ENCODE results near the gene NBPF20.
"Not testable (repeated sequence)": the region's sequence is repeated elsewhere in the genome, so short reads cannot be mapped to it uniquely, and the experiment has no call there.

NBPF20 gene, protein sequence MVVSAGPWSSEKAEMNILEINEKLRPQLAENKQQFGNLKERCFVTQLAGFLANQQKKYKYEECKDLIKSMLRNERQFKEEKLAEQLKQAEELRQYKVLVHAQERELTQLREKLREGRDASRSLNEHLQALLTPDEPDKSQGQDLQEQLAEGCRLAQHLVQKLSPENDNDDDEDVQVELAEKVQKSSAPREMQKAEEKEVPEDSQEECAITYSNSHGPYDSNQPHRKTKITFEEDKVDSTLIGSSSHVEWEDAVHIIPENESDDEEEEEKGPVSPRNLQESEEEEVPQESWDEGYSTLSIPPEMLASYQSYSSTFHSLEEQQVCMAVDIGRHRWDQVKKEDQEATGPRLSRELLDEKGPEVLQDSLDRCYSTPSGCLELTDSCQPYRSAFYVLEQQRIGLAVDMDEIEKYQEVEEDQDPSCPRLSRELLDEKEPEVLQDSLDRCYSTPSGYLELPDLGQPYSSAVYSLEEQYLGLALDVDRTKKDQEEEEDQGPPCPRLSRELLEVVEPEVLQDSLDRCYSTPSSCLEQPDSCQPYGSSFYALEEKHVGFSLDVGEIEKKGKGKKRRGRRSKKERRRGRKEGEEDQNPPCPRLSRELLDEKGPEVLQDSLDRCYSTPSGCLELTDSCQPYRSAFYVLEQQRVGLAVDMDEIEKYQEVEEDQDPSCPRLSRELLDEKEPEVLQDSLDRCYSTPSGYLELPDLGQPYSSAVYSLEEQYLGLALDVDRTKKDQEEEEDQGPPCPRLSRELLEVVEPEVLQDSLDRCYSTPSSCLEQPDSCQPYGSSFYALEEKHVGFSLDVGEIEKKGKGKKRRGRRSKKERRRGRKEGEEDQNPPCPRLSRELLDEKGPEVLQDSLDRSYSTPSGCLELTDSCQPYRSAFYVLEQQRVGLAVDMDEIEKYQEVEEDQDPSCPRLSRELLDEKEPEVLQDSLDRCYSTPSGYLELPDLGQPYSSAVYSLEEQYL (N-terminal part only)

DNA sequence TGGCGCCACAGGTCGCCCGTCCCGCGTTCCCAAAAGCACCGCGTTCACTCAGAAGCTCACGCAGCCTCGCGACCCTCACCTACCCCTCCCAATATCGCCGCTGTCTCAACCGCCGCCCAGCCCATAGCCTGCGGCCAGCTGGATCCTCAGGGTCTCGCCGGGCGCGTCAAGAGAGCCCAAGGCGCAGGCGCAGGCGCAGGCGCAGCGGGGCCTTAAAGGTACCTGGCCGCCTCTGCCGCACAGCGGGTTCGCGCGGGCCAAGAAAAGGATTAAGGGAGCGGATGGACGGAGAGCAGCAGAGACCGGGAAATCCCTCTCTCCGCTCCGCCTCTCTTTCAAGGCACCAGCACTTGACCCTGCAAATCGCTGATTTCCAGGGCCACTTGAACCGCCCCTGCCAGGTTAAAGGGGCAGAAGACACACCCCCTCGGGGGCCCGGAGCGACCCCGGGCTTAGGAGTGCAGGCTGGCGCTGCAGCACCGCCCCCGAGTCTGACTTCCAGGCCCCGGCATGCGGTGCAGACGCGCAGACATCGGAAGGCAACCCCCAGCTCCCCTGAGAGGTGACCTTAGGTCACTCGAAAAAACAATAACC lies at the start of gene NBPF20:
Gene NBPF20 (minus strand): TSS at position 168 of the 594 bp plus-strand sequence. CDS start 20,331 bp downstream, outside the sequence.
- peaks cover 8% of the 10 kb centered on the region for H3K36me3 Mint-ChIP-seq (ENCODE audit: insufficient read depth)
- peaks cover 10% of the 10 kb centered on the region for H3K9me3 Mint-ChIP-seq
- peak; percentile 77 for ATAC-seq (replicated peaks; ENCODE audit: extremely low read depth, poor library complexity, severe bottlenecking)
- H3K27ac Mint-ChIP-seq (ENCODE audit: low read depth) = peak within 1 kb of the TSS; percentile 76
- peaks cover 13% of the 10 kb centered on the region for H3K4me1 Mint-ChIP-seq
- peak; percentile 43 to 50 for DNase-seq (ENCODE audit: low spot score in 2 of 2)
- H3K27me3 Mint-ChIP-seq = peaks cover 38% of the 10 kb centered on the region
- H3K4me3 Mint-ChIP-seq = peak within 1 kb of the TSS; percentile 96

DNA sequence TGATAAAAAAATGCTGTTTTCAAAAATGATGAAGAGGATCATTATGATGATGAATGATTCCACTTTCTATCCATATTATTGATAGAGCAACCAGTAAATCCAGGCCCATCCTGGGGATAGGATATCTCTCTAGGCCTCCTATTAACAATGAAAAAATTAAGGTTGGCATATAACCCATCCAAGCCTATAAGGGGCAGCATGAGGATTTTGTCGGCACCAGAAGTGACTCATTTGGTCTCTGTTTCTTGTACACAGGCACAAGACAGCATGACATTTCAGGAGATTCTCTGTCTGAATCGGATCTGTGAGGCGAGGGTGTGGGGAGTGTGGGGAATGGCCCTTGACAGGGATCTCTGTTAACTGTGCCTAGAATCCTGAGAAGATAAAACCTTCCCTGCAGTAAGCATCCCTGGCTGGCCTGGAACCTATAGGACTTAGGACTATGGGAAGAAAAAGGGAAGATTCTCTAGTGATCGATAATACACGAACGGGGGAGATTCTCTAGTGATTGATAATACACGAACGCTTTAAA lies 49.5 kb upstream of the NBPF20 start:
- H3K4me1 Mint-ChIP-seq; H3K9me3 Mint-ChIP-seq; H3K36me3 Mint-ChIP-seq (ENCODE audit: insufficient read depth); H3K4me3 Mint-ChIP-seq; ATAC-seq (replicated peaks; ENCODE audit: extremely low read depth, poor library complexity, severe bottlenecking); DNase-seq (ENCODE audit: low spot score in 2 of 2): not testable (repeated sequence)
- H3K27ac Mint-ChIP-seq (ENCODE audit: low read depth) = peak overlapping the region; percentile 13
- H3K27me3 Mint-ChIP-seq = peaks cover 13% of the 10 kb centered on the region

DNA sequence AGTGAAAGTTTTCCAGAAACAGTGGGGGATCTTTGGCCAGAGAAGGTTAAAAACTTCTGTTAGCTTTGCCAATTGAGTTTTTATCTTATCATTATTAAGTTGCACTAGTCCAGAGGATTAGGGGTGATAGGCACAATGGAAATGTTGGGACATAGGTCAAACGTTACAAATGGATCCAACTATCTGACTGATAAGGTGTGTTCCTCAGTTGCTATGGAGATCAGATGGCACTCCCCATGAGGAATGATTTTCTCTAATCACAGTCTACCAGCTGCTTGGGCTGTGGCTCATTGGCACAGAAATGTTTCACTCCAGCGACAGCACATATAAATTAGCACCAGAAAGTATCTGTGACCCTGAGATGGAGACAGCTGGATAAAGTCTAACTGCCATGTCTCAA lies 47.3 kb upstream of the NBPF20 start:
- DNase-seq (ENCODE audit: low spot score in 2 of 2); H3K27ac Mint-ChIP-seq (ENCODE audit: low read depth); H3K36me3 Mint-ChIP-seq (ENCODE audit: insufficient read depth); H3K4me1 Mint-ChIP-seq; H3K9me3 Mint-ChIP-seq; ATAC-seq (replicated peaks; ENCODE audit: extremely low read depth, poor library complexity, severe bottlenecking); H3K4me3 Mint-ChIP-seq: not testable (repeated sequence)
- H3K27me3 Mint-ChIP-seq = peaks cover 13% of the 10 kb centered on the region

DNA sequence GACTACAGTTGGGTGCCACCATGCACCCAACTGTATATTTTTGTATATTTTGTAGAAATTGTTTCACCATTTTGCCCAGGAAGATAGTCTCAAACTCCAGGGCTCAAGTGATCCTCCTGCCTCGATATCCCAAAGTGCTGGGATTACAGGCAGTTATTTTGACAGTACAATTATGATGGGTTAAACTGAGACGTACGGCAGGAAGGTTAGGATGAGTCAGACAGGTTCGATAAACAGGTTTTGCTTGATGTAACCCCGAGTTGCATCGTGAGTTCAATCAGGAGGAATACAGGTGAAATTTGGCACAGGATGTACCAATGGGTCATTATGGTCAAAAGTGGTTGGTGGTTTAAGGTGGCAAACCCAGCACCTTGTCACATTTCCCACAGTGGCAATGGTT lies 46.0 kb upstream of the NBPF20 start:
- DNase-seq (ENCODE audit: low spot score in 2 of 2); H3K27ac Mint-ChIP-seq (ENCODE audit: low read depth); H3K4me3 Mint-ChIP-seq; ATAC-seq (replicated peaks; ENCODE audit: extremely low read depth, poor library complexity, severe bottlenecking); H3K36me3 Mint-ChIP-seq (ENCODE audit: insufficient read depth); H3K9me3 Mint-ChIP-seq; H3K4me1 Mint-ChIP-seq: not testable (repeated sequence)
- H3K27me3 Mint-ChIP-seq = peaks cover 13% of the 10 kb centered on the region

DNA sequence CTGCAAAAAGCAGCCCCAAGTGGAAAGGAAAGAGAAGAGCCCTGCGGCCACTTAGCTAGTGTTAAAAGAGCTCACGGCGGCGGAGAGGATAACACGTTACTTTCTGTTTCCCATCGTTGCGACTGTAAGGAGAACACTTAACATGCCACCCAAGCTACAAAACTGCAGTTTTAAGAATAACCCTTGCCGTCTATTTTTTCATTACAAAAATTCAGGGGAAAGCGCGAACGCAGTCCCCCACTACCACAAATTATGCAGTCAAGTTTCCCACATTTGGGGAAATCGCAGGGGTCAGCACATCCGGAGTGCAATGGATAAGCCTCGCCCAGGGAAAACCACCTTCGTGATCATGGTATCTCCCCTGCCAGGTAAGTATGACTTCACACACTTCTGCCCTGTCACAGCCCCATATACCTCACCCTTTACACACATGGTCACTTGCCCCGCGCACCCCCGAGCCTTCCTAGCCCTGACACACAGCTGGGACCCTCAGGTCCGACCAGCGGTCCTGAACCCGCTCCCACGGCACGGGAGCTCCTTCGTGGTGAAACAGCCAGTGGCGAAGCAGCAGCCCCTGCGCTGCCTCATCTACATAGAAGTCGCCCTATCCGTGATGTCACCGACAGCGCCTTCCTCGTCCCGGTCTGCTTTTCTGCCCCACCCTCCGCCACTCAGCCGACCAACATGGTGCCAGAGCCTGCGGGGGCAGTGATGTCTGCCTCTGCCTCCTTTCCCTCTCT lies 40.2 kb upstream of the NBPF20 start:
- peak overlapping the region; percentile 79 for H3K4me3 Mint-ChIP-seq
- not testable (repeated sequence) for H3K4me1 Mint-ChIP-seq; H3K27me3 Mint-ChIP-seq; H3K36me3 Mint-ChIP-seq (ENCODE audit: insufficient read depth); H3K9me3 Mint-ChIP-seq
- H3K27ac Mint-ChIP-seq (ENCODE audit: low read depth) = peak overlapping the region; percentile 89
- ATAC-seq (replicated peaks; ENCODE audit: extremely low read depth, poor library complexity, severe bottlenecking) (peak; percentile 86), DNase-seq (ENCODE audit: low spot score in 2 of 2) (peak; percentile 48 to 84)

DNA sequence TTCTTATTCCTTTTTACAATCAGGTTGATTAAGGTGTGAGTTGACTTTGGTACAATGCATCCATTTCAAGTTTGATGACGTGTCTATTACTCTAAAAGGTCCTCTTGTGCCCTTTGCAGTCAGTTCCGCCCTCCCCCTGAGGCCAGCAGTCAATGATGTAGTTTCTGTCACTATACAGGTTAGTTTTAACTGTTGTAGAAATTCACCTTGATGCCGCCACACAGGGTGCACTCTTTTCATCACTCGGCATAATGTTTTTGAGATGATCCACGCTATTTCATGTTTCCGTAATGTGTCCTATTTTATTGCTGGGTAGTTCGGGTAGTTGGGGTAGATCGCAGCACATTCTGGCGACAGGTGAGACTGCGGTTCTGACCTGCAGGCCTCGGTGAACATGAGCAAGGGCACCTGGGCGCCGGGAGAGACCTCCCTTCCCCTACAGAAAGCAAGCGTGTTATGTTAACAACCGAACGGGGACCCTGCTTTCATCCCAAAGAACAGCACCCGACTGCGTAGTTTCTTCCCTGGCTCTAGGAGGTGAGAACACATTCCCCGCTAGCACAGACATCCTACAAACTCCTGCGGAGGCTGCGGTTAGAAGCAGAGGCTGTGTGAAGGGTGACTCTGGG lies 39.4 kb upstream of the NBPF20 start:
- H3K4me3 Mint-ChIP-seq = peak overlapping the region; percentile 79
- ATAC-seq (replicated peaks; ENCODE audit: extremely low read depth, poor library complexity, severe bottlenecking); H3K4me1 Mint-ChIP-seq; H3K9me3 Mint-ChIP-seq; H3K27me3 Mint-ChIP-seq; DNase-seq (ENCODE audit: low spot score in 2 of 2); H3K36me3 Mint-ChIP-seq (ENCODE audit: insufficient read depth): not testable (repeated sequence)
- H3K27ac Mint-ChIP-seq (ENCODE audit: low read depth) = peak overlapping the region; percentile 89

DNA sequence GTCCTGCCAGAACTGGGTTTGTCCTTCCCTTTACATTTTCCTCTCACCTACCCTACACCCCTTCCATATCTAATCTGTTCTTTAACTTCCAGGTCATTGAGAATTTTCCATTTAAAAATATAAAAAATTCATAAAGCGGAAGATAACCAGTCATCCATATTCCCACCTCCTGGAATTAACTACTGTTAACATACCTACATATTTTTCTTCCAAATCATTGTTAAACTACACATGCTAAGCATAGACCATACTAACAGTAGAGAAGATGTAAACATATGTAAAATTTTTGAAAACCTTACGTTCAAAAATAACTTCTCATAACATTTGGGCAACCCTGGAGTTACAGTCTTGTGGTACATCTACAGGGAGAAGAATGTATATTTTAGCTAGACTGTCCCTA lies 38.6 kb upstream of the NBPF20 start:
- not testable (repeated sequence) for DNase-seq (ENCODE audit: low spot score in 2 of 2); H3K36me3 Mint-ChIP-seq (ENCODE audit: insufficient read depth); H3K27me3 Mint-ChIP-seq; ATAC-seq (replicated peaks; ENCODE audit: extremely low read depth, poor library complexity, severe bottlenecking); H3K27ac Mint-ChIP-seq (ENCODE audit: low read depth); H3K9me3 Mint-ChIP-seq; H3K4me3 Mint-ChIP-seq; H3K4me1 Mint-ChIP-seq

DNA sequence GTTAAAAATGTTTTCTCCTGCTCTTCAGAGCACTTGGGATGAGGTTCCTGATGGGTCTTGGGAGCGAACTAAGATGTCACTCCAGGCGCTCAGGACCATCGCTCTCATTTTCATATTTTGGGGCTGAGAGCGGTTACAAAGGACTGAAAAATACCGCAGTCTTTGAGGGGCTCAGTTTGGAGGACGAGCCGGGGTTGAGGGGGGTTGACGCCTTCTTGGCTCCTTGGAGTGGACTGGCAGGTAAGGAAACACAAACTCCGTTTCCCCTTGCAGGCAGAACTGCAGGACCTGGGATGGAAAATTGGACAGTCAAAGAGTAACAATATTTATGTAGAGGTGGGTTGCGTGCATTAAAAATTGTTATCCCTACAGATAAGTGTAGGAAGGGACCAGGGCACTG lies 35.3 kb upstream of the NBPF20 start:
- H3K4me3 Mint-ChIP-seq; H3K36me3 Mint-ChIP-seq (ENCODE audit: insufficient read depth); H3K9me3 Mint-ChIP-seq; H3K27ac Mint-ChIP-seq (ENCODE audit: low read depth); H3K27me3 Mint-ChIP-seq; DNase-seq (ENCODE audit: low spot score in 2 of 2); ATAC-seq (replicated peaks; ENCODE audit: extremely low read depth, poor library complexity, severe bottlenecking); H3K4me1 Mint-ChIP-seq: not testable (repeated sequence)

DNA sequence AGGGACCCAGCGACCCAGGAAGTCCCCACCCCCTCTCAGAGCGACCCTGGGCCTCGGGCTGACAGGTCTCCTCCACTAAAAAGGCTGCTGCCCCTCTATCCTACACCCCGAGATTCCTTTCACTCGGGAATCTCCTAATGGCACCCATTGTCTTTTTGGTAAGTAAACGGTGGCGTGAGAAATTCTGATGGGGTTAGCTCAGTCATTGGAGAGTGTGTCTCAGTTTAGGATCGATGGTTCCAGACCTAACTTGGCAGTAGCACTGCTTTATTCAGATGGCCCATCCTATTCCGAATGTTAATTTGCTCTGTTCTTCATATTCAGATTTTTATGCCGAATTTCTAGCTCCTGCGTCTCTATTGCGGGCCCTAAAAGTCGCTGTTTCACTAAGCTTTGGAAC lies 34.6 kb upstream of the NBPF20 start:
- H3K27me3 Mint-ChIP-seq; DNase-seq (ENCODE audit: low spot score in 2 of 2); ATAC-seq (replicated peaks; ENCODE audit: extremely low read depth, poor library complexity, severe bottlenecking); H3K27ac Mint-ChIP-seq (ENCODE audit: low read depth); H3K9me3 Mint-ChIP-seq; H3K4me1 Mint-ChIP-seq; H3K4me3 Mint-ChIP-seq; H3K36me3 Mint-ChIP-seq (ENCODE audit: insufficient read depth): not testable (repeated sequence)

DNA sequence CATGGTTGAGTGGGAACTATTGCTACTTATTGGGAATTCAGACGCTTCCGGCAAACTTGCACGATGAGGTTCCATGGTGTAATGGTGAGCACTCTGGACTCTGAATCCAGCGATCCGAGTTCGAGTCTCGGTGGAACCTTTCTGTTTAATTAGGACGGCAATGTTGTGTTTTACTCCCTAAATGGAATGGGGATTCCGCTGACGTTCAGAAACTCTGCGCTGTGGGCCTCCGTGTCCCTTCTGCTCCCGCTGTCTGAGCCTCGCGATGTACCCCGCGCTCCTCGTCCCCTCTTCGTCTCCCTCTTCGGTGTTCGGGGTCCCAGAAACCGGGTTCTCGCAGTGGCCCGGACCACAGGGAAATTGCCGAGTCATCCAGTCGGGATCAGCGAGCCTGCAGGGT lies 34.2 kb upstream of the NBPF20 start:
- not testable (repeated sequence) for ATAC-seq (replicated peaks; ENCODE audit: extremely low read depth, poor library complexity, severe bottlenecking); H3K9me3 Mint-ChIP-seq; H3K27me3 Mint-ChIP-seq; H3K27ac Mint-ChIP-seq (ENCODE audit: low read depth); H3K36me3 Mint-ChIP-seq (ENCODE audit: insufficient read depth); H3K4me3 Mint-ChIP-seq; H3K4me1 Mint-ChIP-seq; DNase-seq (ENCODE audit: low spot score in 2 of 2)

DNA sequence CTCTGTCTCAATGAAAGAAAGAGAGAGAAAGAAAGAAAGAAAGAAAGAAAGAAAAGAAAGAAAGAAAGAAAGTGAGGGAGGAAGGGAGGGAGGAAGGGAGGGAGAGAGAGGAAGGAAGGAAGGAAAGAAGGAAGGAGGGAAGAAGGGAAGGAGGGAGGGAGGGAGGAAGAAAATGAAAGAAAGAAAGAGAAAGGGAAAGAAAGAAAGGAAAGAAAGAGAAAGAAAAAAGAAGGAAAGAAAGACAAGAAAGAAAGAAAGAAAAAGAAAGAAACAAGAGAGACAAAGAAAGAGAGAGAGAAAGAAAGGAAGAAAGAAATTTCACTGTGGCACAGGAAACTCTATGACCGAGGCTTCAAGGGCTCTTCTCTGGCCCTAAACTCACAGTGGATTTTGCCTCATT lies 33.7 kb upstream of the NBPF20 start:
- not testable (repeated sequence) for H3K27ac Mint-ChIP-seq (ENCODE audit: low read depth); H3K4me3 Mint-ChIP-seq; H3K4me1 Mint-ChIP-seq; ATAC-seq (replicated peaks; ENCODE audit: extremely low read depth, poor library complexity, severe bottlenecking); H3K36me3 Mint-ChIP-seq (ENCODE audit: insufficient read depth); DNase-seq (ENCODE audit: low spot score in 2 of 2); H3K9me3 Mint-ChIP-seq
- peaks cover 13% of the 10 kb centered on the region for H3K27me3 Mint-ChIP-seq
